IPS DF 6.9 (cell line): ENCODE data around the gene SYT6.

Source experiments
- DNase-seq: peaks from one replicate; pipeline ENCODE4 v3.0.0-alpha.2; 2013; ENCODE audit warnings: low read depth, low spot score
- H3K27ac ChIP-seq: one replicate; pipeline ENCODE4 v1.5.1; 2013; ENCODE audit warnings: low read length, control low read depth
- H3K27me3 ChIP-seq: 2 replicates; pipeline ENCODE4 v1.6.1; 2013; ENCODE audit warnings: mild to moderate bottlenecking, low read length; ENCODE audit not compliant: control insufficient read depth, insufficient read depth
- H3K36me3 ChIP-seq: 2 replicates; pipeline ENCODE4 v1.6.1; 2013; ENCODE audit warnings: low read length; ENCODE audit not compliant: control insufficient read depth, insufficient read depth
- H3K4me1 ChIP-seq: 2 replicates; pipeline ENCODE4 v1.6.1; 2013; ENCODE audit warnings: low read length; ENCODE audit not compliant: control insufficient read depth, insufficient read depth
- H3K4me3 ChIP-seq: 2 replicates; pipeline ENCODE4 v1.5.1; 2013; ENCODE audit warnings: mild to moderate bottlenecking, low read length
- H3K9me3 ChIP-seq: 2 replicates; pipeline ENCODE4 v1.6.1; 2013; ENCODE audit warnings: low read length, inconsistent platforms; ENCODE audit not compliant: control insufficient read depth, insufficient read depth
- WGBS: extraction: QIAGEN DNeasy Blood & Tissue Kit; methylation state at CpG from one replicate; pipeline ENCODE4 v1.1.7; 2013; ENCODE audit warnings: mixed read lengths, missing lambda C conversion rate; ENCODE audit not compliant: insufficient read length, insufficient coverage; 5-methylcytosine and 5-hydroxymethylcytosine counted together

SYT6 gene

GRCh38 chr1:114118351-114118990, 35.2 kb downstream of the SYT6 start:
- no CpG with 5 or more reads among the region's 17 CpGs for WGBS

GRCh38 chr1:114117654-114118053, 36.0 kb downstream of the SYT6 start:
- Histone ChIP-seq H3K9me3 (no peaks in the 10 kb centered on the region), H3K27me3 (no peaks in the 10 kb centered on the region), H3K36me3 (peaks cover 14% of the 10 kb centered on the region), H3K4me1 (peaks cover 8% of the 10 kb centered on the region), H3K27ac (no peak overlapping the region), H3K4me3 (no peak overlapping the region)
- no peak for DNase-seq
- WGBS = no CpG with 5 or more reads among the region's 8 CpGs

More at GRCh38 chr1:114118351-114118990, 35.2 kb downstream of the SYT6 start:
- H3K27me3 ChIP-seq = no peaks in the 10 kb centered on the region
- DNase-seq = peak; percentile 20
- peaks cover 9% of the 10 kb centered on the region for H3K4me1 ChIP-seq
- H3K36me3 ChIP-seq = peaks cover 12% of the 10 kb centered on the region
- H3K27ac ChIP-seq = no peak overlapping the region
- H3K4me3 ChIP-seq = no peak overlapping the region
- H3K9me3 ChIP-seq = no peaks in the 10 kb centered on the region

GRCh38 chr1:114116086-114116485, 37.6 kb downstream of the SYT6 start:
- Histone ChIP-seq H3K9me3 (no peaks in the 10 kb centered on the region), H3K36me3 (peaks cover 14% of the 10 kb centered on the region), H3K27ac (no peak overlapping the region), H3K4me3 (no peak overlapping the region), H3K4me1 (peaks cover 8% of the 10 kb centered on the region), H3K27me3 (no peaks in the 10 kb centered on the region)
- DNase-seq = no peak
- no CpG with 5 or more reads among the region's 6 CpGs for WGBS

- H3K4me3 ChIP-seq = no peak overlapping the region
- peaks cover 5% of the 10 kb centered on the region for H3K4me1 ChIP-seq
- H3K27me3 ChIP-seq = no peaks in the 10 kb centered on the region
- no peaks in the 10 kb centered on the region for H3K9me3 ChIP-seq
- peaks cover 14% of the 10 kb centered on the region for H3K36me3 ChIP-seq
- WGBS = no CpG with 5 or more reads among the region's 8 CpGs
- H3K27ac ChIP-seq = no peak overlapping the region
- DNase-seq = no peak
Measured at GRCh38 chr1:114114185-114115094, 39.2 kb downstream of the SYT6 start.

- Histone ChIP-seq H3K4me1 (peaks cover 4% of the 10 kb centered on the region), H3K27me3 (no peaks in the 10 kb centered on the region), H3K9me3 (no peaks in the 10 kb centered on the region), H3K36me3 (peaks cover 14% of the 10 kb centered on the region), H3K4me3 (no peak overlapping the region), H3K27ac (no peak overlapping the region)
- whole genome bisulfite sequencing = no CpG with 5 or more reads among the region's 10 CpGs
- no peak for DNase-seq
Measured at GRCh38 chr1:114113411-114114184, 40.1 kb downstream of the SYT6 start.

- no peak for DNase-seq
- H3K27me3 ChIP-seq = no peaks in the 10 kb centered on the region
- no peak overlapping the region for H3K27ac ChIP-seq
- peaks cover 14% of the 10 kb centered on the region for H3K36me3 ChIP-seq
- no peaks in the 10 kb centered on the region for H3K9me3 ChIP-seq
- H3K4me3 ChIP-seq = no peak overlapping the region
- peaks cover 1% of the 10 kb centered on the region; the same call in 1 of the 2 replicates for H3K4me1 ChIP-seq
- WGBS = no CpG with 5 or more reads among the region's 4 CpGs
Measured at GRCh38 chr1:114112775-114113174, 40.9 kb downstream of the SYT6 start.

- DNase-seq = no peak
- no peak overlapping the region for H3K4me3 ChIP-seq
- WGBS = no CpG with 5 or more reads among the region's 23 CpGs
- H3K27ac ChIP-seq = no peak overlapping the region
- H3K9me3 ChIP-seq = no peaks in the 10 kb centered on the region
- H3K27me3 ChIP-seq = no peaks in the 10 kb centered on the region
- H3K4me1 ChIP-seq = no peaks in the 10 kb centered on the region; the same call in 1 of the 2 replicates
- H3K36me3 ChIP-seq = peaks cover 9% of the 10 kb centered on the region
Measured at GRCh38 chr1:114111731-114112641, 41.7 kb downstream of the SYT6 start.

GRCh38 chr1:114109981-114110380, 43.7 kb downstream of the SYT6 start:
- Histone ChIP-seq H3K4me3 (no peak overlapping the region), H3K9me3 (no peaks in the 10 kb centered on the region), H3K27me3 (no peaks in the 10 kb centered on the region), H3K4me1 (peaks cover 7% of the 10 kb centered on the region), H3K36me3 (peaks cover 11% of the 10 kb centered on the region), H3K27ac (no peak overlapping the region)
- no CpG with 5 or more reads among the region's 2 CpGs for WGBS
- no peak for DNase-seq

GRCh38 chr1:114108751-114109255, 44.9 kb downstream of the SYT6 start:
- WGBS = no CpG with 5 or more reads among the region's 4 CpGs
- no peaks in the 10 kb centered on the region for H3K9me3 ChIP-seq
- peaks cover 7% of the 10 kb centered on the region for H3K4me1 ChIP-seq
- peaks cover 11% of the 10 kb centered on the region for H3K36me3 ChIP-seq
- no peak overlapping the region for H3K27ac ChIP-seq
- DNase-seq = no peak
- H3K27me3 ChIP-seq = no peaks in the 10 kb centered on the region
- no peak overlapping the region for H3K4me3 ChIP-seq
